Measurements from ENCODE around the gene DGKH.

The DGKH gene

GRCh38 chr13:42048342-42048683 lies at the start of gene DGKH:
TSS of gene DGKH (plus strand) at chr13:42048648. CDS start at chr13:42048774, 126 bp downstream.
- no peak for DNase-seq (ENCODE audit: low spot score)

- no peak for DNase-seq (ENCODE audit: low spot score)
These were observed 47.6 kb upstream of the DGKH start for GRCh38 chr13:42000846-42001245.

GRCh38 chr13:42001580-42001979 lies 46.9 kb upstream of the DGKH start:
- DNase-seq (ENCODE audit: low spot score) = peak; percentile 71

GRCh38 chr13:42002066-42002465 lies 46.4 kb upstream of the DGKH start:
- DNase-seq (ENCODE audit: low spot score) = no peak

- peak; percentile 69 for DNase-seq (ENCODE audit: low spot score)
These were observed 40.6 kb upstream of the DGKH start for GRCh38 chr13:42007844-42008243.

- no peak for DNase-seq (ENCODE audit: low spot score)
These were observed 39.4 kb upstream of the DGKH start for GRCh38 chr13:42009057-42009456.

GRCh38 chr13:42011601-42012350 lies 36.7 kb upstream of the DGKH start:
- DNase-seq (ENCODE audit: low spot score) = no peak

GRCh38 chr13:42014119-42014518 lies 34.3 kb upstream of the DGKH start:
- DNase-seq (ENCODE audit: low spot score) = no peak

GRCh38 chr13:42017264-42017663 lies 31.2 kb upstream of the DGKH start:
- no peak for DNase-seq (ENCODE audit: low spot score)

GRCh38 chr13:42021851-42022250 lies 26.6 kb upstream of the DGKH start:
- DNase-seq (ENCODE audit: low spot score) = no peak

- no peak for DNase-seq (ENCODE audit: low spot score)
These were observed 26.1 kb upstream of the DGKH start for GRCh38 chr13:42022336-42022735.

GRCh38 chr13:42022796-42023493 lies 25.5 kb upstream of the DGKH start:
- no peak for DNase-seq (ENCODE audit: low spot score)

GRCh38 chr13:42027286-42027685 lies 21.2 kb upstream of the DGKH start:
- DNase-seq (ENCODE audit: low spot score) = peak; percentile 61

- peak; percentile 54 for DNase-seq (ENCODE audit: low spot score)
These were observed 20.2 kb upstream of the DGKH start for GRCh38 chr13:42028113-42028799.

GRCh38 chr13:42035905-42036521 lies 12.4 kb upstream of the DGKH start:
- DNase-seq (ENCODE audit: low spot score) = no peak

GRCh38 chr13:42036711-42037110 lies 11.7 kb upstream of the DGKH start:
- DNase-seq (ENCODE audit: low spot score) = no peak

- DNase-seq (ENCODE audit: low spot score) = no peak
These were observed 9.6 kb upstream of the DGKH start for GRCh38 chr13:42038661-42039456.

- DNase-seq (ENCODE audit: low spot score) = no peak
These were observed 8.9 kb upstream of the DGKH start for GRCh38 chr13:42039457-42039945.

- DNase-seq (ENCODE audit: low spot score) = peak; percentile 94
These were observed 8.3 kb upstream of the DGKH start for GRCh38 chr13:42039946-42040729.

- no peak for DNase-seq (ENCODE audit: low spot score)
These were observed 7.8 kb upstream of the DGKH start for GRCh38 chr13:42040730-42041010.
